HG03575 (cell line): ENCODE measurements around the gene GOLGA8F.
"Not testable (repeated sequence)": the region's sequence is repeated elsewhere in the genome, so short reads cannot be mapped to it uniquely, and the experiment has no call there.

ENCODE experiments used
- ATAC-seq: cut with Tn5 transposase; IDR thresholded peaks from one replicate; pipeline ENCODE4 v1.9.1; 2021; ENCODE audit not compliant: unreplicated experiment, insufficient number of reproducible peaks, low FRiP score; ENCODE audit errors: extremely low read depth

The GOLGA8F gene, protein sequence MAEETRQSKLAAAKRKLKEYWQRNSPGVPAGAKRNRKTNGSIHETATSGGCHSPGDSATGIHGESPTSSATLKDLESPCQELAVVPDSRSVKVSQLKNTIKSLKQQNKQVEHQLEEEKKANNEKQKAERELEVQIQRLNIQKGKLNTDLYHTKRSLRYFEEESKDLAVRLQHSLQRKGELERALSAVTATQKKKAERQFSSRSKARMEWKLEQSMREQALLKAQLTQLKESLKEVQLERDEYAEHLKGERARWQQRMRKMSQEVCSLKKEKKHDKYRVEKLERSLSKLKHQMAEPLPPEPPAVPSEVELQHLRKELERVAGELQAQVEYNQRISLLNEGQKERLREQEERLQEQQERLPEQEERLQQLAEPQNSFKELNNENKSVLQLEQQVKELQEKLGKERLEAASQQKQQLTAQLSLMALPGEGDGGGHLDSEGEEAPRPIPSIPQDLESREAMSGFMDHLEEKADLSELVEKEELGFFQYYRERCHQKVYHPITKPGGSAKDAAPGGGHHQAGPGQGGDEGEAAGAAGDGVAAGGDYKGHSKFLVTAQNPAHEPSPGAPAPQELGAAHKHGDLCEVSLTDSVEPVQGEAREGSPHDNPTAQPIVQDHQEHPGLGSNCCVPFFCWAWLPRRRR

DNA sequence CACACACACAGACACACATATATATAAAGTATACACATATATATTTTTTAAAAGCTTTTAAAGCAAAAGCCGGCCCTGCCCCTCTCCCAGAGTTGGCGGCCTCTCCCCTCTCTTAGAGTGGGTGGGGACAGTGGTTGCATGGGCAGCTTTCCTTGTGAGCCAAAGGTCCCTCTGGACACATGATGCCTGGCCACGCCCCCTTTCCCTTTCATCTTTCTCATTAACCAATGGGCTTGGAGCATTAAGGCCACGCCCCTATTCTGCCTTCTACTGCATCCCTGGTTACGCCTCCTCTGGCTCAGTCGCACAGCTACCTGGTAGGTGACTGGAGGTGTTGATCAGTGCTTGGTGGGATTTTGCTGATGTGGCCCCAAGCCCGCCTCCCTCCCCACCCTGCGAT lies at the start of gene GOLGA8F:
Gene GOLGA8F (plus strand): TSS at position 301 of the 400 bp plus-strand sequence. CDS start 98 bp downstream, at position 399.
- not testable (repeated sequence) for ATAC-seq

DNA sequence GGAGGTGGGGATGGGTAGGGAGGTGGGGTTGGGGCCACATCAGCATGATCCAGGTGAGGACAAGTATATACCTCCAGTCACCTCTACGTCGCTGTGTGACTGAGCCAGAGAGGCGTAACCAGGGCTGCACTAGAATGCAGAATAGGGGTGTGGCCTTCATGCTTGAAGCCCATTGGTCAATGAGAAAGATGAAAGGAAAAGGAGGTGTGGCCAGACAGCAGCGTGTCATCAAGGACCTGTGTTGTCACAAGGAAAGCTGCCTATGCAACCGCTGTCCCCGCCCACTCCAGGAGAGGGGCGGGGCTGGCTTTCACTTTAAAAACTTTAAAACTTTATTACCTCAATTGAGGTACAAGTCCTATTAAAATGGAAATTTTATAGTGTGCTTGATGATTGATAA lies 20.5 kb upstream of the GOLGA8F start, which contains the start of gene GOLGA6L24:
Gene GOLGA6L24 (minus strand): TSS at position 101 of the 400 bp plus-strand sequence. CDS start 61 bp downstream, at position 40.
- ATAC-seq, result not testable (repeated sequence)

DNA sequence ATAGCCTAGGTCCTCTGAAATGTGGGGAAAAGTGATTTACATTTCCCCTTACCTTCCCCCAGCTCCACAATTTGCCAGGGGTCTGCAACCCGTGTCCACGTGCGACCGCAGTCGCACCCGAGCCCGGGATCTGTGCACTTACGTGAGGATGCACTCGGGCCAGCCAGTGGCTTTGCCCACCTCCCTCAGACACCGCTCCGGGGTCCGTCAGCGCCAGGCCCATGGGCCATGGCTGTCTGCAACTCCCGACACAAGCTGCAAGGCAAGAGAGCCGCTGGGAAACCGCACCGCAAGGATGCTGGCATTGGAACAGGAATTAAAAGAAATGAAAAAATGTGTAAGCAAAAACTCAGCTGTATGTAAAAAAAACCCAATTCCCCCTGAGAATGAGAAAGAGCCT lies 13.0 kb upstream of the GOLGA8F start:
- ATAC-seq, result not testable (repeated sequence)

DNA sequence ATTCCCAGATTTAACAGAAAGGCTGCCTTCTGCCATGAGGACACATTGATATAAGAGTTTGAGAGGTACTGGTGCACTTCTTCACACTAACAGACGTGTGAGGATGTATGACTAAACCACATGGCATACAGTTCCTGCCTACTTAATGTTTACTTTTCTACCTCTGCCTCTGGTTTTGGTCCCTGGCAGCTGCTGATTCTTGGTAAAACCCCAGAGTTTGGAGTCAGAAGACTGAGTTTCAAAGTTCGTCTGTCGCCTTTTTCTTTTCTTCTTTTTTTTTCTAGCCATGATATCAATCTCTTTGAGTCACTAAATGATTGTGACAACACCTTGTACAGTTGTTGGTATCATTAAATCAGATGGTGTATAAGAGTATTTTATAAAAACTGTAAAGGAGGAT lies 1.6 kb downstream of the GOLGA8F start:
- not testable (repeated sequence) for ATAC-seq

DNA sequence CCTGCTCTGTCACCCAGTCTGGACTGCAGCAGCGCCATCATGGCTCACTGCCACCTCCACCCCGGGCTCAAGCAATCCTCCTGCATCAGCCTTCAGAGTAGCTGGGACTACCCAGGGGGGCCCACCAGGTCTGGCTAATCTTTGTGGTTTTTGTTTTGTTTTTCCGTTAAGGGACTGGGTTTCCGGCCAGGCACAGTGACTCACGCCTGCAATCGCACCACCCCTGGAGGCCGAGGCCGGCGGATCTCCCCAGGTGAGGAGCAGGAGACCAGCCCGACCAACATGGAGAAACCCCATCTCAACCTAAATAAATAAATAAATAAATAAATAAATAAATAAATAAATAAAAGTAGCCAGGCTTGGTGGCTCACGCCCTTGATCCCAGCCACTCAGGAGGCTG lies 17.6 kb downstream of the GOLGA8F start:
- not testable (repeated sequence) for ATAC-seq

DNA sequence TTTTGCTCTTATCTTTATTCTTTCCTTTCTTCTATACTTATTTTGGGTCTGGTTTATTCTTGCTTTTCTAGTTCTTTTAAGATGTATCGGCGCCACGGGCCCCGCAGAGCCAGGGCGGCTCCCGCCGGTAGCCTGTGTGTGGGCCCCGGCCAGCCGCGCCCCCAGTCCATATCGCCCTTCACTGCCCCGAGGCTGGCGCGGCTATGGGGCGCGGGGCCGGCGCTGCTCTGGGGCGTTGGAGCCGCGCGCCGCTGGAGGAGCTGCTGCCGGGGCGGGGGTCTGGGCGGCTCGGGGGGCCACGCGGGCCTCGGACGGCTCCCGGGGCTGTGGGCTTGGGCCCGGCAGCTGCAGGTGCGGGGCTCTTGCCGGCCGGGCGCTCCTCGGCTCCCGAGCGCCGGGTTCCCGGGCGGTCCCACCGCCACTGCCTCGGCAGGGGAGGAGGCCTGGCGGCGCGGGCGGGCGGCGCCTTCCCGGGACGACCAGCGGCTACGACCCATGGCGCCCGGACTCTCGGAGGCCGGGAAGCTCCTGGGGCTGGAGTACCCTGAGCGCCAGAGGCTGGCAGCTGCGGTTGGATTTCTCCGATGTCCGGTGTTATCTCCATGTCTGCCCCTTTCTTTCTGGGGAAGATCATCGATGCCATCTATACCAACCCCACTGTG lies 24.4 kb downstream of the GOLGA8F start:
- ATAC-seq, result not testable (repeated sequence)

DNA sequence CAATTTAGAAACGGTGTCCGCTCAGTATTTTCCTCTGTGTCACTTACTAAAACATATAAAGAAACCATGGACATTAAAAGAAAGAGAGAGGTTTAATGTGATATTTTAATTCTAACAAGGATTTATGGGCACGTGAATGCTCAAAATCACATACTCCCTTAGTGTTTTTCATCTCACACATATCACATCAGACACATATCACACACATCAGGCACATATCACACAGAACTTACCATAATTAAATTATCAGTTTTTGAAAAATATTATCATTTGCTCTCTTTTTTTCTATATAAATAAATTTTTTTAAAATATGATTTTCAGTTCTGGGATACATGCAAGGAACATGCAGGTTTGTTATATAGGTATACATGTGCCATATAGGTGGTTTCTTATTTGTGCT lies 42.0 kb downstream of the GOLGA8F start:
- ATAC-seq, result not testable (repeated sequence)

DNA sequence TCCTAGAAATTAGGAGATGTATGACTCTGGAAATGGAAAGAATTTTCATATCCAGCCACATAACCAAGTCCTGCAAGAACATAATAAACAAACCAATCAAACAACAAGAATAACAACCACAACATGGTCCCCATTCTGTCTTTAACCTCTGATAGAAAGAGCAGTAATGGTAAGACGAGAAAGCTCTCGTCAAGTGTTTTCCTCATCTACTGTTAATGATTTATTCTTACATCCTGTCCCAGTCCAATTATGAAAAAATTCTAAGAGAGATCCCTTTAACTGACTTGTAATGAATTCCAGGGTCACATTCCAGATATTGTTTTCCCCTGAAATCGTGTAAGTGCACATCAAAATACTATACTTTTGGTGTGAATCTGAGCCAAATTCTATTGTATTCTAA lies 57.1 kb downstream of the GOLGA8F start:
- ATAC-seq, result not testable (repeated sequence)
